Measurements from ENCODE around the gene CD320. TPM values are rescaled to one million over a fixed set of nuclear protein-coding genes. Genes with fewer than 3 reads are reported as not detected.
A peak's percentile ranks its signal among the peaks of the same experiment; 100 is the strongest.

CD320 gene
- total and polyA plus RNA-seq, 2 of the 8 experiments (the other 6 are each of a cell fraction or from before 2014, with no cell fraction given): 80.4 to 157 TPM

DNA sequence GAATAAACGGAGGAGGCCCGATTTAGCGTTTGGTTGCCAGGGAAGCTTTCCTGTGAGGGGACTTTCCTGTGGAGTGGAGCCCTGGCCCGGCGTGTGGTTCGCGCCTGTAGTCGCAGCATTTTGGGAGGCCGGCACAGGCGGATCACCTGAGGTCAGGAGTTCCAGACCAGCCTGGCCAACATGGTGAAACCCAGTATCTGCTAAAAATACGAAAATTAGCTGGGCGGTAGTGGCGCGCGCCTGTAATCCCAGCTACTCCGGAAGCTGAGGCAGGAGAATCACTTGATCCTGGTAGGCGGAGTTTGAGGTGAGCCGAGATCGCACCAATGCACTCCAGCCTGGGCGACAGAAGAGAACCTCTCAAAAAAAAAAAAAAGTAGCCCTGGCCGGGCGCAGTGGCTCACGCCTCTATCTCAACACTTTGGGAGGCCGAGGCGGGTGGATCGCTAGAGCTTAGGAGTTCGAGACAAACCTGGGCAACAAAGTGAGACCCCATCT lies 28.0 kb upstream of the CD320 start:
- Histone ChIP-seq H2BK15ac (ENCODE audit: low read length) (no peak overlapping the region), H3K18ac (ENCODE audit: extremely low read depth, low read length) (no peak overlapping the region), H3K4me1 (replicated peaks in 1 of 4; ENCODE audit: control insufficient read depth in 3 of 4, insufficient read depth in 4 of 4, low read length in 3 of 4) (peaks cover 0 to 21% (median 10%) of the 10 kb centered on the region in 4 experiments; a peak in 6 of 7 replicates), H4K91ac (replicated peaks; ENCODE audit: insufficient read length, low read length) (no peak overlapping the region), H3K23me2 (ENCODE audit: low read depth, low read length) (peaks cover 16% of the 10 kb centered on the region; the same call in 1 of the 2 replicates), H2AK5ac (ENCODE audit: low read depth, low read length) (no peak overlapping the region), H3K27ac (ENCODE audit: low read depth, low read length) (no peak overlapping the region), H4K5ac (ENCODE audit: insufficient read length, low read depth, low read length) (no peak overlapping the region), H3K23ac (ENCODE audit: insufficient read length) (no peak overlapping the region), H3K4ac (replicated peaks; ENCODE audit: insufficient read length, low read depth, low read length) (no peak overlapping the region), H3K79me2 (ENCODE audit: control insufficient read depth in 1 of 2, insufficient read depth in 2 of 2, low read length in 2 of 2) (no peaks in the 10 kb centered on the region), H3K56ac (replicated peaks; ENCODE audit: insufficient read length, low read depth, low read length) (no peak overlapping the region), H3K4me3 (ENCODE audit: extremely low read depth in 1 of 4, insufficient read depth in 2 of 4, low read depth in 3 of 4, low read length in 4 of 4) (peak overlapping the region in 1 of 4 experiments; percentile 56; a peak in 1 of 8 replicates), H4K20me1 (replicated peaks in 1 of 2; ENCODE audit: control insufficient read depth in 1 of 2, insufficient read depth in 2 of 2, low read length in 2 of 2) (peaks cover 0 to 2% of the 10 kb centered on the region in 2 experiments), H2BK5ac (ENCODE audit: low read depth, low read length) (no peak overlapping the region), H3K79me1 (ENCODE audit: low read depth, low read length) (no peaks in the 10 kb centered on the region), H3K9me3 (ENCODE audit: insufficient read depth in 2 of 2, low read depth in 1 of 2, low read length in 1 of 2) (no peaks in the 10 kb centered on the region), H2BK12ac (ENCODE audit: low read depth, low read length) (no peak overlapping the region), H2AFZ (ENCODE audit: low read length) (no peak overlapping the region), H3K4me2 (ENCODE audit: insufficient read depth in 1 of 2, low read depth in 2 of 2, low read length in 2 of 2) (peak overlapping the region in 1 of 2 experiments; percentile 81; a peak in 2 of 4 replicates), H3K36me3 (ENCODE audit: control insufficient read depth in 2 of 4, insufficient read depth in 4 of 4, low read length in 3 of 4) (0 out of 8 replicates have a peak, but pooled peaks cover 0 to 4% (median 0%) of the 10 kb centered on the region in 4 experiments), H4K8ac (ENCODE audit: extremely low read depth, insufficient read depth, low read length) (peak overlapping the region; percentile 17; the same call in 1 of the 2 replicates), H3K14ac (ENCODE audit: insufficient read length) (no peak overlapping the region), H3K9ac (replicated peaks in 1 of 4; ENCODE audit: extremely low read depth in 1 of 4, low read depth in 3 of 4, low read length in 3 of 4) (no peak overlapping the region), H3K27me3 (replicated peaks in 1 of 4; ENCODE audit: control insufficient read depth in 3 of 4, extremely low read depth in 1 of 4, insufficient read depth in 3 of 4, low read length in 3 of 4) (peaks cover 21 to 38% (median 33%) of the 10 kb centered on the region in 4 experiments), H2BK120ac (replicated peaks; ENCODE audit: low read depth, low read length) (no peak overlapping the region), H2BK20ac (ENCODE audit: low read length) (no peak overlapping the region)
- no peak for TF ChIP-seq ZNF274 (IDR thresholded peaks at IDR 0.05; ENCODE audit: borderline replicate concordance, extremely low read depth, low read length)
- no peak for TF ChIP-seq SP2 (IDR thresholded peaks at IDR 0.05; ENCODE audit: low read length)
- TF ChIP-seq, protein P1, sequence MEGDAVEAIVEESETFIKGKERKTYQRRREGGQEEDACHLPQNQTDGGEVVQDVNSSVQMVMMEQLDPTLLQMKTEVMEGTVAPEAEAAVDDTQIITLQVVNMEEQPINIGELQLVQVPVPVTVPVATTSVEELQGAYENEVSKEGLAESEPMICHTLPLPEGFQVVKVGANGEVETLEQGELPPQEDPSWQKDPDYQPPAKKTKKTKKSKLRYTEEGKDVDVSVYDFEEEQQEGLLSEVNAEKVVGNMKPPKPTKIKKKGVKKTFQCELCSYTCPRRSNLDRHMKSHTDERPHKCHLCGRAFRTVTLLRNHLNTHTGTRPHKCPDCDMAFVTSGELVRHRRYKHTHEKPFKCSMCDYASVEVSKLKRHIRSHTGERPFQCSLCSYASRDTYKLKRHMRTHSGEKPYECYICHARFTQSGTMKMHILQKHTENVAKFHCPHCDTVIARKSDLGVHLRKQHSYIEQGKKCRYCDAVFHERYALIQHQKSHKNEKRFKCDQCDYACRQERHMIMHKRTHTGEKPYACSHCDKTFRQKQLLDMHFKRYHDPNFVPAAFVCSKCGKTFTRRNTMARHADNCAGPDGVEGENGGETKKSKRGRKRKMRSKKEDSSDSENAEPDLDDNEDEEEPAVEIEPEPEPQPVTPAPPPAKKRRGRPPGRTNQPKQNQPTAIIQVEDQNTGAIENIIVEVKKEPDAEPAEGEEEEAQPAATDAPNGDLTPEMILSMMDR (IDR thresholded peaks at IDR 0.05; ENCODE audit: control extremely low read depth in 1 of 3, insufficient read depth in 1 of 3, low read depth in 1 of 3, low read length in 3 of 3): no peak
- TF ChIP-seq ASH2L (IDR thresholded peaks at IDR 0.05; ENCODE audit: low read length): no peak
- TF ChIP-seq SRF (IDR thresholded peaks at IDR 0.05; ENCODE audit: low read depth, low read length): no peak
- TF ChIP-seq, protein P2, sequence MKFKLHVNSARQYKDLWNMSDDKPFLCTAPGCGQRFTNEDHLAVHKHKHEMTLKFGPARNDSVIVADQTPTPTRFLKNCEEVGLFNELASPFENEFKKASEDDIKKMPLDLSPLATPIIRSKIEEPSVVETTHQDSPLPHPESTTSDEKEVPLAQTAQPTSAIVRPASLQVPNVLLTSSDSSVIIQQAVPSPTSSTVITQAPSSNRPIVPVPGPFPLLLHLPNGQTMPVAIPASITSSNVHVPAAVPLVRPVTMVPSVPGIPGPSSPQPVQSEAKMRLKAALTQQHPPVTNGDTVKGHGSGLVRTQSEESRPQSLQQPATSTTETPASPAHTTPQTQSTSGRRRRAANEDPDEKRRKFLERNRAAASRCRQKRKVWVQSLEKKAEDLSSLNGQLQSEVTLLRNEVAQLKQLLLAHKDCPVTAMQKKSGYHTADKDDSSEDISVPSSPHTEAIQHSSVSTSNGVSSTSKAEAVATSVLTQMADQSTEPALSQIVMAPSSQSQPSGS (IDR thresholded peaks at IDR 0.05; ENCODE audit: low read length): no peak
- TF ChIP-seq CHD1 (IDR thresholded peaks at IDR 0.05; ENCODE audit: low read depth, low read length): no peak
- TF ChIP-seq GTF2F1 (IDR thresholded peaks at IDR 0.05; ENCODE audit: borderline replicate concordance, low read depth, low read length): no peak
- WGBS, 2 experiments (ENCODE audit: extremely low coverage in 1 of 2, insufficient coverage in 1 of 2, insufficient read length in 1 of 2, insufficient replicate concordance in 2 of 2, low coverage in 1 of 2, low lambda C conversion rate in 2 of 2, missing lambda C conversion rate in 1 of 2): 72% methylated on average over 23 of the region's 27 CpGs; no CpG with 5 or more reads in 1 of the 2 experiments
- ChIA-PET POLR2A (ENCODE audit: partially characterized antibody) (interaction anchor here (0.9 to 27.1 kb wide), 5 partner anchors 8 to 27 kb away, joined by 3 to 583 read pairs (median 5); partner anchors contain the start of genes ANGPTL4, CD320, NDUFA7 and RPS28), CTCF (ENCODE audit: partially characterized antibody) (interaction anchor here (0.6 to 3.7 kb wide), 8 partner anchors 8 to 73 kb away, joined by 3 to 32 read pairs (median 4); partner anchors contain the start of genes NDUFA7 and RPS28)
- no peak for FAIRE-seq
- peak in 1 of 2 experiments; percentile 49 for DNase-seq (ENCODE audit: low read depth in 1 of 2, low spot score in 2 of 2)

Measured in H1 (cell line).